Activated CD8-positive, alpha-beta memory T cell treated with anti-CD3 and anti-CD28 coated beads, Interleukin-2, amount 10 ng/mL, durations not matched to agents 7 days and 5 days (primary cell): Measurements from ENCODE around the gene GALNT6. TPM values are rescaled to one million over a fixed set of nuclear protein-coding genes. Genes with fewer than 3 reads are reported as not detected.

Experiments used
- ATAC-seq: fragments of 150-1000 bp; cut with Tn5 transposase; one replicate; pipeline ENCODE4 v1.10.0; 2021; ENCODE audit warnings: moderate library complexity
- CTCF ChIA-PET: fragments of 350-600 bp; sonication (Branson Sonifier 250); formaldehyde crosslinking; loops from one replicate; lab custom pipeline; 2021; ENCODE audit warnings: antibody characterized with exemption; lab: Charles Lee
- DNase-seq: peaks from one replicate; pipeline ENCODE4 v3.0.0-alpha.2; 2020
- H3K27ac Mint-ChIP-seq: one replicate; pipeline ENCODE4 v1.8.0; 2021; ENCODE audit warnings: mild to moderate bottlenecking, mixed read lengths
- H3K27me3 Mint-ChIP-seq: one replicate; pipeline ENCODE4 v1.8.0; 2021; ENCODE audit warnings: mixed read lengths
- H3K36me3 Mint-ChIP-seq: one replicate; pipeline ENCODE4 v1.8.0; 2021; ENCODE audit warnings: mild to moderate bottlenecking, mixed read lengths
- H3K4me1 Mint-ChIP-seq: one replicate; pipeline ENCODE4 v1.8.0; 2021; ENCODE audit warnings: mixed read lengths
- H3K4me3 Mint-ChIP-seq: one replicate; pipeline ENCODE4 v1.8.0; 2021; ENCODE audit warnings: mild to moderate bottlenecking, moderate library complexity, mixed read lengths
- H3K9me3 Mint-ChIP-seq: one replicate; pipeline ENCODE4 v1.8.0; 2022; ENCODE audit warnings: low read depth, mixed read lengths
- total RNA-seq, 2 experiments: library from RNA; stranded (reverse); gene quantifications; one replicate each; pipeline ENCODE4 v1.2.3, GENCODE V29; 2021

The GALNT6 gene
- total RNA-seq, 2 experiments from 2014 or later = 43.9 to 47.9 TPM

- no peaks in the 10 kb centered on the region for H3K27me3 Mint-ChIP-seq
- H3K27ac Mint-ChIP-seq = no peak overlapping the region
- no peak for DNase-seq
- peaks cover 1% of the 10 kb centered on the region for H3K4me1 Mint-ChIP-seq
- no peaks in the 10 kb centered on the region for H3K36me3 Mint-ChIP-seq
- H3K4me3 Mint-ChIP-seq = no peak overlapping the region
- ATAC-seq = no peak
- no peaks in the 10 kb centered on the region for H3K9me3 Mint-ChIP-seq
- CTCF ChIA-PET = no interaction called here
Measured at GRCh38 chr12:51401486-51401885, 10.3 kb upstream of the GALNT6 start.

- Mint-ChIP-seq H3K9me3 (no peaks in the 10 kb centered on the region), H3K27me3 (no peaks in the 10 kb centered on the region), H3K4me3 (no peak overlapping the region), H3K27ac (no peak overlapping the region), H3K36me3 (no peaks in the 10 kb centered on the region), H3K4me1 (peaks cover 4% of the 10 kb centered on the region)
- CTCF ChIA-PET = no interaction called here
- ATAC-seq (no peak), DNase-seq (no peak)
Measured at GRCh38 chr12:51401020-51401419, 9.8 kb upstream of the GALNT6 start.

DNA sequence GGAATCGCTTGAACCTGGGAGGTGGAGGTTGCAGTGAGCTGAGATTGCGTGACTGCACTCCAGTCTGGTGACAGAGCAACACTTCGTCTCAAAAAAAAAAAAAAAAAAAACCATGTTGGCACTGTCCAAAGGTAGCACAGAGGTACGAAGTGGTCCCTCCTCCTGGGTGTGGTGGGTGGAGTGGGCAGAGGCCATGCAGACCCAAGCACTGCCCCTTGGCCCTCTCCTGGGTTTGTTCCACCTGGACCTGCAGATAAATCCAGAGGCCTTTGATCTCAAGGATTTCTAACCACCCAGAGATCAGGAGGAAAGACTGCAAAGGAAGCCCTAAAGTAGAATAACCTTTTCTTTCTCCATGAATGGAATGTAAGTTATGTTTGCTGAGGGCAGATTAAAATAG, 8.7 kb upstream of the GALNT6 start:
- no peaks in the 10 kb centered on the region for H3K36me3 Mint-ChIP-seq

GRCh38 chr12:51397670-51398069, 6.5 kb upstream of the GALNT6 start:
- DNase-seq (no peak), ATAC-seq (no peak)
- CTCF ChIA-PET = interaction anchor here (1.0 to 1.7 kb wide), 2 partner anchors 23 to 26 kb away, joined by 4 read pairs; no protein-coding TSS in a partner anchor
- Mint-ChIP-seq H3K27me3 (no peaks in the 10 kb centered on the region), H3K9me3 (no peaks in the 10 kb centered on the region), H3K4me1 (peaks cover 36% of the 10 kb centered on the region), H3K4me3 (no peak overlapping the region), H3K36me3 (no peaks in the 10 kb centered on the region), H3K27ac (no peak overlapping the region)

More for the DNA sequence above, 8.7 kb upstream of the GALNT6 start:
- no peak for DNase-seq
- Mint-ChIP-seq H3K4me3 (no peak overlapping the region), H3K27ac (no peak overlapping the region), H3K27me3 (no peaks in the 10 kb centered on the region), H3K9me3 (no peaks in the 10 kb centered on the region), H3K4me1 (peaks cover 14% of the 10 kb centered on the region)
- ATAC-seq = no peak
- CTCF ChIA-PET = interaction anchor here (0.8 to 1.7 kb wide), 3 partner anchors 9 to 21 kb away, joined by 3 to 5 read pairs (median 3); no protein-coding TSS in a partner anchor

- CTCF ChIA-PET = interaction anchor here (0.9 to 3.5 kb wide), 8 partner anchors 11 to 585 kb away, joined by 3 to 19 read pairs (median 4); no protein-coding TSS in a partner anchor
- peak overlapping the region; percentile 62 for H3K4me3 Mint-ChIP-seq
- H3K27ac Mint-ChIP-seq = peak overlapping the region; percentile 84
Measured at GRCh38 chr12:51395283-51396230, 4.4 kb upstream of the GALNT6 start.

GRCh38 chr12:51393676-51394545, 2.7 kb upstream of the GALNT6 start:
- ATAC-seq = peak; percentile 60
- CTCF ChIA-PET = interaction anchor here (1.1 to 3.5 kb wide), 6 partner anchors 18 to 138 kb away, joined by 3 to 19 read pairs (median 6); no protein-coding TSS in a partner anchor
- H3K27ac Mint-ChIP-seq = peak overlapping the region; percentile 84

More at GRCh38 chr12:51395283-51396230, 4.4 kb upstream of the GALNT6 start:
- H3K4me1 Mint-ChIP-seq = peaks cover 41% of the 10 kb centered on the region
- H3K9me3 Mint-ChIP-seq = no peaks in the 10 kb centered on the region
- H3K27me3 Mint-ChIP-seq = no peaks in the 10 kb centered on the region
- no peaks in the 10 kb centered on the region for H3K36me3 Mint-ChIP-seq
- peak; percentile 74 for DNase-seq
- ATAC-seq = peak; percentile 35

DNA sequence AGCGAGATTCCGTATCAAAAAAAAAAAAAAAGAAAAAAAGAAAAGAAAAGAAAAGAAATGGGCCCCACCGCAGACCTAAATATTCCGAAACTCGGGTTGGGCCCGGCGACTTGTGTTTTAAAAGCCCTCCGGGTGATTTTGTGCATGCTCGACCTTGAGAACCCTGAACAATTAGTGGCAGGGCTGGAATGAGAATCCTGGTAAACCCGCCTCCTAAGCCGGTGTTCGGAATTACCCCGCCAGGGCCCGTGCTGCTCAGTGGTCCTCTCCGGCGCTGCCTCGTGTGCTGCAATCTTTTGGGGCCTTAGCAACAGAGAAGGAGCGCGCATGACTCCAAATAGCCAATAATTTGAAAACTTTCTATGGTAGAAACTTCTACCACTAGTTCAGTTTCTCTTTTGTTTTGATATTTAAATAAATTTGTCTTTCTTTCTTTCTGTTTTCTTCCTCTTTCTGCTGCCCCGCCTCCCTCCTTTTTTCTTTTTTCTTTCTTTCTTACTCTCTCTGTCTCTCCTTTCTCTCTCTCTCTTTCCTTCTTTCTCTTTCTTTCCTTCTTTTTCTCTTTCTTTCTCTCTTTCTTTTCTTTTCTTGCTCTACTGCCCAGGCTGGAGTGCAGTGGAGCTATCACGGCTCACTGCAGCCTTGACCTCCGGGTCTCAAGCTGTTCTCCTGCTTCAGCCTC, 1.5 kb upstream of the GALNT6 start:
- peaks cover 3% of the 10 kb centered on the region for H3K36me3 Mint-ChIP-seq
- peaks cover 67% of the 10 kb centered on the region for H3K4me1 Mint-ChIP-seq
- ATAC-seq (no peak), DNase-seq (peak; percentile 61)
- peak overlapping the region; percentile 90 for H3K4me3 Mint-ChIP-seq
- CTCF ChIA-PET = interaction anchor here (0.9 to 3.0 kb wide), 5 partner anchors 18 to 42 kb away, joined by 3 to 12 read pairs (median 5); no protein-coding TSS in a partner anchor
- H3K9me3 Mint-ChIP-seq = no peaks in the 10 kb centered on the region
- H3K27me3 Mint-ChIP-seq = no peaks in the 10 kb centered on the region
- peak overlapping the region; percentile 84 for H3K27ac Mint-ChIP-seq

More at GRCh38 chr12:51393676-51394545, 2.7 kb upstream of the GALNT6 start:
- no peaks in the 10 kb centered on the region for H3K27me3 Mint-ChIP-seq
- peaks cover 56% of the 10 kb centered on the region for H3K4me1 Mint-ChIP-seq
- peak overlapping the region; percentile 90 for H3K4me3 Mint-ChIP-seq
- H3K9me3 Mint-ChIP-seq = no peaks in the 10 kb centered on the region
- peak; percentile 85 for DNase-seq
- H3K36me3 Mint-ChIP-seq = no peaks in the 10 kb centered on the region

DNA sequence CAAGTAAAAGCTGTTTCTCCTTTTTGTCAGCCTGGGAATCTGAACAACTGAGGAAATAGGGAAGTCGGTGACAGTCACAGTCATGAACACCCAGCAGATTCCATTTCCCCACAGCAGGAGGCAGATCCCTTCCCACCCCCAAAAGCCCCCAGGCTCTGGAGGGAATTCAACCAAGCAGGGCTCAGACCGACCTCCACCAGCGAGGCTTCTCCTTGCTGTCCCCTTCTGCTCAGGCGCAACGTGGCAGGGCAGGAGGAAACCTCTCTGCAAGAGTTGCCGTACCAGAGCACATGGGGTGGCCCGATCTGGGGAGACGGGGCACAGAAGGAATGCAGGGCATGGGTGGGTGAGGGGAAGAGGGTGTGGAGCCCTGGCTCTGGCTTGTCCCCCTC, 319 bp downstream of the GALNT6 start:
- Mint-ChIP-seq H3K4me1 (peaks cover 66% of the 10 kb centered on the region), H3K9me3 (no peaks in the 10 kb centered on the region), H3K27ac (peak overlapping the region; percentile 88), H3K36me3 (peaks cover 5% of the 10 kb centered on the region), H3K4me3 (peak overlapping the region; percentile 90), H3K27me3 (no peaks in the 10 kb centered on the region)
- DNase-seq = peak; percentile 58
- peak; percentile 11 for ATAC-seq
- CTCF ChIA-PET = interaction anchor here (1.5 to 2.4 kb wide), 4 partner anchors 17 to 40 kb away, joined by 3 to 12 read pairs (median 6); no protein-coding TSS in a partner anchor

- CTCF ChIA-PET = interaction anchor here (2.3 to 2.4 kb wide), 2 partner anchors 19 to 21 kb away, joined by 6 to 12 read pairs; no protein-coding TSS in a partner anchor
- peak overlapping the region; percentile 90 for H3K4me3 Mint-ChIP-seq
- H3K9me3 Mint-ChIP-seq = no peaks in the 10 kb centered on the region
- H3K27ac Mint-ChIP-seq = peak overlapping the region; percentile 88
- no peaks in the 10 kb centered on the region for H3K27me3 Mint-ChIP-seq
- peaks cover 62% of the 10 kb centered on the region for H3K4me1 Mint-ChIP-seq
- peaks cover 5% of the 10 kb centered on the region for H3K36me3 Mint-ChIP-seq
- no peak for ATAC-seq
- DNase-seq = no peak
Measured at GRCh38 chr12:51390457-51390856, 749 bp downstream of the GALNT6 start.

GRCh38 chr12:51389302-51389999, 1.8 kb downstream of the GALNT6 start:
- DNase-seq = no peak
- H3K36me3 Mint-ChIP-seq = peaks cover 5% of the 10 kb centered on the region
- H3K27ac Mint-ChIP-seq = peak overlapping the region; percentile 37
- H3K4me3 Mint-ChIP-seq = no peak overlapping the region
- no peak for ATAC-seq
- H3K27me3 Mint-ChIP-seq = no peaks in the 10 kb centered on the region
- no peaks in the 10 kb centered on the region for H3K9me3 Mint-ChIP-seq
- H3K4me1 Mint-ChIP-seq = peaks cover 54% of the 10 kb centered on the region
- CTCF ChIA-PET = interaction anchor here (1.4 to 2.3 kb wide), 2 partner anchors 18 to 142 kb away, joined by 4 to 6 read pairs; no protein-coding TSS in a partner anchor

DNA sequence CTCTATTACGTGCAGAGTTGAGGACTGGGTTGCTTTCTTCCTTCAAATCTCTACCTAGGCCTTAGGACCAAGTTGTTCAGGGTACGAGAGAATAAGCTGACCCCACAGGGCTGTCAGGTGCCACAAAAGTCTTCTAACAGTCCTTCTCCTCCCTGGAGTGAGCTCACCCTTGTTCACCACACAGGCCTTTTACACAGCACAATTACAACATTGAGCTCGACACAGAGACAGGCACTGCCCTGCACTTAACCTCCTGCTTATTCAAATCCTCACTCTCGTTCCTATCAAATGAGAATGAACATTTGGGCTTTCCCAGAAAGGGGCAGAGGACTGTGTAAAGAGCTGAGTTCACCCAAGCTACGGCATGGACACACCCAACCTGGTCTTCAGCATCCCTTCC, 2.4 kb downstream of the GALNT6 start:
- H3K36me3 Mint-ChIP-seq = peaks cover 5% of the 10 kb centered on the region
- ATAC-seq = no peak
- peak overlapping the region; percentile 38 for H3K27ac Mint-ChIP-seq
- H3K27me3 Mint-ChIP-seq = no peaks in the 10 kb centered on the region
- H3K9me3 Mint-ChIP-seq = no peaks in the 10 kb centered on the region
- H3K4me3 Mint-ChIP-seq = no peak overlapping the region
- H3K4me1 Mint-ChIP-seq = peaks cover 53% of the 10 kb centered on the region
- CTCF ChIA-PET = interaction anchor here (1.4 to 2.3 kb wide), 2 partner anchors 17 to 143 kb away, joined by 4 to 6 read pairs; no protein-coding TSS in a partner anchor
- no peak for DNase-seq
